ENCODE measurements around the gene PLD3. TPM values are rescaled to one million over a fixed set of nuclear protein-coding genes. Genes with fewer than 3 reads are reported as not detected.
"Not testable (repeated sequence)": the region's sequence is repeated elsewhere in the genome, so short reads cannot be mapped to it uniquely, and the experiment has no call there.

PLD3 gene
- total RNA-seq, 4 donors from 2014 or later, result 108 to 372 (median 158) TPM

- peak; percentile 66 to 74 for DNase-seq
- TF ChIP-seq CTCF (IDR thresholded peaks at IDR 0.05), result no peak
- TF ChIP-seq POLR2A (IDR thresholded peaks at IDR 0.05), result peak in 1 of 2 donors; percentile 46
- Histone ChIP-seq H3K27me3 (no peaks in the 10 kb centered on the region), H3K36me3 (no peaks in the 10 kb centered on the region), H3K4me1 (no peaks in the 10 kb centered on the region), H3K9me3 (no peaks in the 10 kb centered on the region), H3K4me3 (peak overlapping the region; percentile 23 to 33), H3K27ac (peak overlapping the region in 1 of 2 donors; percentile 26)
- intact Hi-C loops (cut with DNase I; ENCODE audit: low total_unique reads), result no loop called here
These were observed 17.3 kb downstream of the PLD3 start for GRCh38 chr19:40365613-40366401.

- TF ChIP-seq POLR2A (IDR thresholded peaks at IDR 0.05) (no peak), CTCF (IDR thresholded peaks at IDR 0.05) (no peak)
- no peak overlapping the region for H3K27ac ChIP-seq
- intact Hi-C loops (cut with DNase I; ENCODE audit: low total_unique reads), result no loop called here
- H3K9me3 ChIP-seq, result no peaks in the 10 kb centered on the region
- no peaks in the 10 kb centered on the region for H3K27me3 ChIP-seq
- no peak for DNase-seq
- H3K4me1 ChIP-seq, result no peaks in the 10 kb centered on the region
- H3K36me3 ChIP-seq, result no peaks in the 10 kb centered on the region
- no peak overlapping the region for H3K4me3 ChIP-seq
These were observed 18.4 kb downstream of the PLD3 start for GRCh38 chr19:40366697-40367561.

GRCh38 chr19:40367577-40368434 lies 19.3 kb downstream of the PLD3 start:
- Histone ChIP-seq H3K27me3 (no peaks in the 10 kb centered on the region), H3K9me3 (no peaks in the 10 kb centered on the region), H3K4me1 (no peaks in the 10 kb centered on the region), H3K36me3 (no peaks in the 10 kb centered on the region), H3K4me3 (no peak overlapping the region), H3K27ac (no peak overlapping the region)
- no peak for DNase-seq
- no peak for TF ChIP-seq CTCF (IDR thresholded peaks at IDR 0.05)
- no peak for TF ChIP-seq POLR2A (IDR thresholded peaks at IDR 0.05)
- intact Hi-C loops (cut with DNase I; ENCODE audit: low total_unique reads), result no loop called here

- Histone ChIP-seq H3K36me3 (no peaks in the 10 kb centered on the region), H3K9me3 (no peaks in the 10 kb centered on the region), H3K4me1 (no peaks in the 10 kb centered on the region), H3K4me3 (no peak overlapping the region), H3K27me3 (no peaks in the 10 kb centered on the region), H3K27ac (no peak overlapping the region)
- TF ChIP-seq POLR2A (IDR thresholded peaks at IDR 0.05) (no peak), CTCF (IDR thresholded peaks at IDR 0.05) (no peak)
- DNase-seq, result no peak
- intact Hi-C loops (cut with DNase I; ENCODE audit: low total_unique reads), result no loop called here
These were observed 21.3 kb downstream of the PLD3 start for GRCh38 chr19:40369797-40370196.

GRCh38 chr19:40370253-40370652 lies 21.8 kb downstream of the PLD3 start:
- H3K36me3 ChIP-seq; H3K4me1 ChIP-seq; intact Hi-C loops (cut with DNase I; ENCODE audit: low total_unique reads); H3K9me3 ChIP-seq; DNase-seq; H3K27me3 ChIP-seq; H3K27ac ChIP-seq; H3K4me3 ChIP-seq: not testable (repeated sequence)

Data from uterus (tissue), 4 donors.